Osteoblast (primary cell): ENCODE results near the gene PARD3. TPM values are rescaled to one million over a fixed set of nuclear protein-coding genes. Genes with fewer than 3 reads are reported as not detected.

ENCODE experiments used
- DNase-seq: peaks from one replicate; pipeline ENCODE4 v3.0.0; 2011; ENCODE audit warnings: low spot score, mixed read lengths; ENCODE audit not compliant: insufficient read length; ENCODE audit errors: missing footprints
- H2AFZ ChIP-seq: 2 replicates; pipeline ENCODE4 v1.6.0; 2011; ENCODE audit warnings: mild to moderate bottlenecking, low read length
- H3K27ac ChIP-seq: 2 replicates; pipeline ENCODE4 v1.5.1; 2011; ENCODE audit warnings: mild to moderate bottlenecking, low read depth, low read length, moderate library complexity
- H3K27me3 ChIP-seq: 2 replicates; pipeline ENCODE4 v1.6.0; 2012; ENCODE audit warnings: mild to moderate bottlenecking, control low read depth, inconsistent platforms, low read length, moderate library complexity; ENCODE audit not compliant: insufficient read depth
- H3K36me3 ChIP-seq: 2 replicates; pipeline ENCODE4 v1.5.1; 2011; ENCODE audit warnings: mild to moderate bottlenecking, low read length, control low read depth, moderate library complexity; ENCODE audit not compliant: insufficient read depth
- H3K4me1 ChIP-seq: 2 replicates; pipeline ENCODE4 v1.5.1; 2011; ENCODE audit warnings: mild to moderate bottlenecking, low read length, control low read depth, moderate library complexity; ENCODE audit not compliant: insufficient read depth
- H3K4me2 ChIP-seq: 2 replicates; pipeline ENCODE4 v1.6.0; 2011; ENCODE audit warnings: mild to moderate bottlenecking, low read length; ENCODE audit not compliant: insufficient read depth
- H3K4me3 ChIP-seq: fragments of 200-600 bp; sonication (generic); 3 replicates; pipeline ENCODE4 v1.5.1; 2012; ENCODE audit warnings: mild to moderate bottlenecking, low read length, inconsistent platforms; ENCODE audit not compliant: insufficient read depth
- H3K79me2 ChIP-seq: 2 replicates; pipeline ENCODE4 v1.6.0; 2012; ENCODE audit warnings: mild to moderate bottlenecking, low read length, control low read depth, inconsistent platforms; ENCODE audit not compliant: insufficient read depth
- H3K9me3 ChIP-seq: 2 replicates; pipeline ENCODE4 v1.5.1; 2011; ENCODE audit warnings: low read depth, low read length, control low read depth
- H4K20me1 ChIP-seq: 2 replicates; pipeline ENCODE4 v1.6.0; 2012; ENCODE audit warnings: mild to moderate bottlenecking, low read length, control low read depth; ENCODE audit not compliant: insufficient read depth
- CTCF ChIP-seq: IDR thresholded peaks from 2 replicates; pipeline ENCODE4 v1.5.1; 2011; ENCODE audit warnings: mild to moderate bottlenecking, low read depth, low read length, moderate library complexity; ENCODE audit errors: extremely low read depth
- total RNA-seq: library from RNA; depleted of rRNA; stranded (reverse); fragments of >200 nt; gene quantifications from 2 replicates; pipeline ENCODE4 v1.2.3, GENCODE V29; 2012

PARD3 gene
- total RNA-seq, 1 donor = 71.7 TPM

GRCh38 chr10:34464591-34464990 is 350.5 kb downstream of the PARD3 start:
- H3K4me2 ChIP-seq = no peak overlapping the region
- H3K4me1 ChIP-seq = no peaks in the 10 kb centered on the region
- no peak overlapping the region for H3K27ac ChIP-seq
- H4K20me1 ChIP-seq = no peaks in the 10 kb centered on the region
- H3K27me3 ChIP-seq = no peaks in the 10 kb centered on the region
- no peaks in the 10 kb centered on the region for H3K9me3 ChIP-seq
- no peaks in the 10 kb centered on the region for H3K36me3 ChIP-seq
- H3K79me2 ChIP-seq = no peaks in the 10 kb centered on the region
- H2AFZ ChIP-seq = no peak overlapping the region
- no peak for TF ChIP-seq CTCF
- DNase-seq = no peak
- H3K4me3 ChIP-seq = no peak overlapping the region

- Histone ChIP-seq H4K20me1 (no peaks in the 10 kb centered on the region), H2AFZ (no peak overlapping the region), H3K4me3 (no peak overlapping the region), H3K4me2 (no peak overlapping the region), H3K4me1 (no peaks in the 10 kb centered on the region), H3K79me2 (no peaks in the 10 kb centered on the region), H3K27me3 (no peaks in the 10 kb centered on the region), H3K36me3 (no peaks in the 10 kb centered on the region), H3K27ac (no peak overlapping the region), H3K9me3 (no peaks in the 10 kb centered on the region)
- no peak for TF ChIP-seq CTCF
- no peak for DNase-seq
Measured at GRCh38 chr10:34464000-34464399, 351.1 kb downstream of the PARD3 start.

- Histone ChIP-seq H4K20me1 (no peaks in the 10 kb centered on the region), H3K27ac (no peak overlapping the region), H3K79me2 (no peaks in the 10 kb centered on the region), H3K36me3 (no peaks in the 10 kb centered on the region), H3K4me2 (no peak overlapping the region), H3K9me3 (no peaks in the 10 kb centered on the region), H3K4me3 (no peak overlapping the region), H3K27me3 (no peaks in the 10 kb centered on the region), H2AFZ (no peak overlapping the region), H3K4me1 (no peaks in the 10 kb centered on the region)
- no peak for DNase-seq
- TF ChIP-seq CTCF = no peak
Measured at GRCh38 chr10:34462993-34463392, 352.1 kb downstream of the PARD3 start.

- no peaks in the 10 kb centered on the region for H3K27me3 ChIP-seq
- no peaks in the 10 kb centered on the region for H4K20me1 ChIP-seq
- H3K4me1 ChIP-seq = no peaks in the 10 kb centered on the region
- no peak for DNase-seq
- no peak overlapping the region for H3K4me3 ChIP-seq
- no peaks in the 10 kb centered on the region for H3K9me3 ChIP-seq
- H3K79me2 ChIP-seq = no peaks in the 10 kb centered on the region
- no peak for TF ChIP-seq CTCF
- no peak overlapping the region for H2AFZ ChIP-seq
- no peak overlapping the region for H3K27ac ChIP-seq
- H3K4me2 ChIP-seq = no peak overlapping the region
- no peaks in the 10 kb centered on the region for H3K36me3 ChIP-seq
Measured at GRCh38 chr10:34462056-34462455, 353.0 kb downstream of the PARD3 start.
